Hepatocyte (in vitro differentiated cells): Measurements from ENCODE around the gene GPR153.

Experiments
- EZH2 ChIP-seq: fragments of 200-600 bp; sonication (generic); IDR thresholded peaks from 2 replicates; pipeline ENCODE4 v1.6.1; 2016; ENCODE audit warnings: antibody characterized with exemption, mild to moderate bottlenecking, borderline replicate concordance
- TF ChIP-seq, protein P1 (sequence below): fragments of 200-600 bp; sonication (generic); IDR thresholded peaks from 2 replicates; pipeline ENCODE4 v1.5.1; 2016; ENCODE audit warnings: antibody characterized with exemption, mild to moderate bottlenecking; ENCODE audit not compliant: poor library complexity

DNA sequence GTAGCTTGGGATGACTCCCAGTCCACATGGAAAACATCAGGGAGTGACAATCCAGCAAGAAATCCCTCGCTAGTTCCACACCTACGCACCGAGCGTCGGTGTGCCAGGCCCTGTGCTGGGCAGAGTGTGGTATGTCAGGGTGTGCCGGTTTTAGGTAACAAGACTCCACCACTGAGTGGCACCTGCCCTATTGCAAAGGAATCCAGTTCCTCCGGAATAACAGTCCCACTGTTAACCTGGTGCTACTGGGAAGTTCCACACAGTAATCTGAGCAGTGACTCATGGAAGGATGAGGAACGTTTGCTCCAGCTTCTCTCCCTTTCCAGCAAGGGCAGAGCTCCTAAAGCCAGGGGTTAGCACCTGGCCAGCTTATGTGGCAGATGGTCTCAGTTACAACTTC lies 40.7 kb downstream of the GPR153 start:
- TF ChIP-seq, protein P1, sequence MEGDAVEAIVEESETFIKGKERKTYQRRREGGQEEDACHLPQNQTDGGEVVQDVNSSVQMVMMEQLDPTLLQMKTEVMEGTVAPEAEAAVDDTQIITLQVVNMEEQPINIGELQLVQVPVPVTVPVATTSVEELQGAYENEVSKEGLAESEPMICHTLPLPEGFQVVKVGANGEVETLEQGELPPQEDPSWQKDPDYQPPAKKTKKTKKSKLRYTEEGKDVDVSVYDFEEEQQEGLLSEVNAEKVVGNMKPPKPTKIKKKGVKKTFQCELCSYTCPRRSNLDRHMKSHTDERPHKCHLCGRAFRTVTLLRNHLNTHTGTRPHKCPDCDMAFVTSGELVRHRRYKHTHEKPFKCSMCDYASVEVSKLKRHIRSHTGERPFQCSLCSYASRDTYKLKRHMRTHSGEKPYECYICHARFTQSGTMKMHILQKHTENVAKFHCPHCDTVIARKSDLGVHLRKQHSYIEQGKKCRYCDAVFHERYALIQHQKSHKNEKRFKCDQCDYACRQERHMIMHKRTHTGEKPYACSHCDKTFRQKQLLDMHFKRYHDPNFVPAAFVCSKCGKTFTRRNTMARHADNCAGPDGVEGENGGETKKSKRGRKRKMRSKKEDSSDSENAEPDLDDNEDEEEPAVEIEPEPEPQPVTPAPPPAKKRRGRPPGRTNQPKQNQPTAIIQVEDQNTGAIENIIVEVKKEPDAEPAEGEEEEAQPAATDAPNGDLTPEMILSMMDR: no peak
- no peak for TF ChIP-seq EZH2
